Suppressor macrophage treated with lipopolysaccharide for 1 hour (primary cell): ENCODE measurements around the gene ZDHHC8.

Experiments
- DNase-seq, 3 donors: peaks; one replicate each; pipeline ENCODE4 v3.0.0-alpha.2; 2020 to 2022

ZDHHC8 gene

GRCh38 chr22:20164863-20165262 lies 33.3 kb downstream of the ZDHHC8 start:
- no peak for DNase-seq

- DNase-seq: no peak
These were observed 33.8 kb downstream of the ZDHHC8 start for GRCh38 chr22:20165421-20165820.

- no peak for DNase-seq
These were observed 34.3 kb downstream of the ZDHHC8 start for GRCh38 chr22:20165913-20166312.

- DNase-seq: no peak
These were observed 35.1 kb downstream of the ZDHHC8 start for GRCh38 chr22:20166703-20167102.

GRCh38 chr22:20167643-20168322 lies 36.2 kb downstream of the ZDHHC8 start:
- no peak for DNase-seq

GRCh38 chr22:20169253-20169822 lies 37.7 kb downstream of the ZDHHC8 start:
- no peak for DNase-seq

- DNase-seq: no peak
These were observed 38.6 kb downstream of the ZDHHC8 start for GRCh38 chr22:20170170-20170569.

GRCh38 chr22:20171288-20172140 lies 39.9 kb downstream of the ZDHHC8 start:
- DNase-seq: no peak

- DNase-seq: no peak
These were observed 40.6 kb downstream of the ZDHHC8 start for GRCh38 chr22:20172141-20172613.

- no peak for DNase-seq
These were observed 41.6 kb downstream of the ZDHHC8 start for GRCh38 chr22:20173246-20173645.

- DNase-seq: no peak
These were observed 42.2 kb downstream of the ZDHHC8 start for GRCh38 chr22:20173772-20174171.

- DNase-seq: peak in 1 of 3 donors; percentile 13
These were observed 43.4 kb downstream of the ZDHHC8 start for GRCh38 chr22:20174785-20175596.

GRCh38 chr22:20175597-20175900 lies 43.9 kb downstream of the ZDHHC8 start:
- no peak for DNase-seq

- DNase-seq: no peak
These were observed 44.9 kb downstream of the ZDHHC8 start for GRCh38 chr22:20176421-20177085.

GRCh38 chr22:20177217-20177911 lies 45.8 kb downstream of the ZDHHC8 start:
- DNase-seq: no peak

GRCh38 chr22:20178075-20178914 lies 46.7 kb downstream of the ZDHHC8 start:
- DNase-seq: no peak

GRCh38 chr22:20178915-20179227 lies 47.3 kb downstream of the ZDHHC8 start:
- no peak for DNase-seq

GRCh38 chr22:20179455-20180244 lies 48.0 kb downstream of the ZDHHC8 start:
- DNase-seq: no peak

- peak in 1 of 3 donors; percentile 49 for DNase-seq
These were observed 48.6 kb downstream of the ZDHHC8 start for GRCh38 chr22:20180245-20180630.

- DNase-seq: peak; percentile 54 to 63 (median 57)
These were observed 49.0 kb downstream of the ZDHHC8 start for GRCh38 chr22:20180640-20181039.
